Activated CD4-positive, alpha-beta T cell treated with anti-CD3 and anti-CD28 coated beads, Interleukin-10, Interleukin-2, amounts not matched to agents 100 ng/mL and 50 ng/mL, durations not matched to agents 16 hours and 8 hours (primary cell): ENCODE results near the gene IGLL5.

ENCODE experiments used
- DNase-seq: peaks from one replicate; pipeline ENCODE4 v3.0.0-alpha.2; 2020

IGLL5 gene

GRCh38 chr22:22929381-22930221, 42.0 kb downstream of the IGLL5 start:
- DNase-seq = no peak

GRCh38 chr22:22930222-22930497, 42.5 kb downstream of the IGLL5 start:
- no peak for DNase-seq

GRCh38 chr22:22930571-22931556, 43.2 kb downstream of the IGLL5 start:
- DNase-seq = no peak

GRCh38 chr22:22931557-22932270, 44.1 kb downstream of the IGLL5 start:
- DNase-seq = no peak

- DNase-seq = no peak
These were observed 44.9 kb downstream of the IGLL5 start for GRCh38 chr22:22932512-22932941.

- no peak for DNase-seq
These were observed 45.6 kb downstream of the IGLL5 start for GRCh38 chr22:22933100-22933806.

GRCh38 chr22:22933807-22934542, 46.4 kb downstream of the IGLL5 start:
- no peak for DNase-seq

- DNase-seq = no peak
These were observed 47.0 kb downstream of the IGLL5 start for GRCh38 chr22:22934543-22935055.

GRCh38 chr22:22935056-22935545, 47.5 kb downstream of the IGLL5 start:
- DNase-seq = no peak

GRCh38 chr22:22935546-22936157, 48.0 kb downstream of the IGLL5 start:
- DNase-seq = peak; percentile 54

GRCh38 chr22:22936180-22936914, 48.7 kb downstream of the IGLL5 start:
- no peak for DNase-seq

- DNase-seq = no peak
These were observed 49.5 kb downstream of the IGLL5 start for GRCh38 chr22:22936915-22937656.

- no peak for DNase-seq
These were observed 50.4 kb downstream of the IGLL5 start for GRCh38 chr22:22937894-22938480.

- no peak for DNase-seq
These were observed 51.3 kb downstream of the IGLL5 start for GRCh38 chr22:22938672-22939587.

GRCh38 chr22:22939588-22940368, 52.2 kb downstream of the IGLL5 start:
- DNase-seq = no peak

GRCh38 chr22:22940961-22941605, 53.5 kb downstream of the IGLL5 start:
- no peak for DNase-seq
